Epithelial cell of esophagus (primary cell): ENCODE data around the gene HAVCR1.

Experiments used
- DNase-seq: peaks from one replicate; pipeline ENCODE4 v3.0.0; 2010; ENCODE audit warnings: low read depth
- H3K4me3 ChIP-seq: 2 replicates; pipeline ENCODE4 v1.5.1; 2011; ENCODE audit warnings: mild to moderate bottlenecking, low read length, control low read depth
- TF ChIP-seq, protein P1 (sequence below): IDR thresholded peaks from 2 replicates; pipeline ENCODE4 v1.5.1; 2011; ENCODE audit warnings: low read depth, mild to moderate bottlenecking, low read length, control low read depth, inconsistent platforms; ENCODE audit not compliant: insufficient read depth; ENCODE audit errors: missing control alignments

HAVCR1 gene

DNA sequence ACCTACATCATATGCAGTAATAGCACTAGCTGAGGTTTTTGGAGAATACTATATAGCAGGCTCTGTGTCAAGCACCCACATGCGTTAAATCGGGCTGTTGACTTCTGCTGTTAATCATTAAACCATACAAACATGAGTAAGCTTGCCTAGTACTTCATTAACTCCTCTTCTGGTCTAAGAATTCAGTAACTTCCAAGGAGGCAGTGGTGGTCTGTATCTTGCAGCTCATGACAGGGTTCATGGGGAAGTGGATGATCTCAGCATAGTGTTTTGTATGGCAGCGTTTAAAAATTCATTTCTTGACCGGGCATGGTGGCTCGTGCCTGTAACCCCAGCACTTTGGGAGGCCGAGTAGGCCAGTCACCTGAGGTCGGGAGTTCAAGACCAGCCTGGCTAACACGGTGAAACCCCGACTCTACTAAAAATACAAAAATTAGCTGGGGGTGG, at the start of gene HAVCR1:
Gene HAVCR1 (minus strand): TSS at position 24 of the 447 bp plus-strand sequence. CDS start 1,173 bp downstream, outside the sequence.
- TF ChIP-seq, protein P1, sequence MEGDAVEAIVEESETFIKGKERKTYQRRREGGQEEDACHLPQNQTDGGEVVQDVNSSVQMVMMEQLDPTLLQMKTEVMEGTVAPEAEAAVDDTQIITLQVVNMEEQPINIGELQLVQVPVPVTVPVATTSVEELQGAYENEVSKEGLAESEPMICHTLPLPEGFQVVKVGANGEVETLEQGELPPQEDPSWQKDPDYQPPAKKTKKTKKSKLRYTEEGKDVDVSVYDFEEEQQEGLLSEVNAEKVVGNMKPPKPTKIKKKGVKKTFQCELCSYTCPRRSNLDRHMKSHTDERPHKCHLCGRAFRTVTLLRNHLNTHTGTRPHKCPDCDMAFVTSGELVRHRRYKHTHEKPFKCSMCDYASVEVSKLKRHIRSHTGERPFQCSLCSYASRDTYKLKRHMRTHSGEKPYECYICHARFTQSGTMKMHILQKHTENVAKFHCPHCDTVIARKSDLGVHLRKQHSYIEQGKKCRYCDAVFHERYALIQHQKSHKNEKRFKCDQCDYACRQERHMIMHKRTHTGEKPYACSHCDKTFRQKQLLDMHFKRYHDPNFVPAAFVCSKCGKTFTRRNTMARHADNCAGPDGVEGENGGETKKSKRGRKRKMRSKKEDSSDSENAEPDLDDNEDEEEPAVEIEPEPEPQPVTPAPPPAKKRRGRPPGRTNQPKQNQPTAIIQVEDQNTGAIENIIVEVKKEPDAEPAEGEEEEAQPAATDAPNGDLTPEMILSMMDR: no peak
- DNase-seq: no peak
- H3K4me3 ChIP-seq: no peak within 1 kb of the TSS

DNA sequence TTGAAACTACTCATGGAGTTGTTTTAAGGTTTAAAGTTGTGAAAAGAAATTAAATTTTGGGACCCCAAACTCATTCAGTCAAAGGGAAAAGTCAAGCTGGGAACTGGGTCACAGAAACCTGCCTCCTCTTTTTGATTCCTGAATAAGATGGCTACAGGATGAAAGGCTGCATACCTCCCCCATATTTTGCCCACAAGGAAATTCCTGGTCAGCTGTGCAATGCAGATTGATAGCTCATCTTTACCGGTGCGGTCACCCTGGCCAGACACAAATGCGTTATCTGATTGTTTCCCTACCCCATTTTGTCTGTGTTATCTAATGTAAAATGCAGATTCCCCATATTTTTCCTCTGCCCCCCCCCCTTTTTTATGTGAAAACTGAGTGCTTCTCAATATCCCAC, 48.6 kb upstream of the HAVCR1 start:
- DNase-seq: no peak
- H3K4me3 ChIP-seq: no peak overlapping the region
- TF ChIP-seq, protein P1: no peak

DNA sequence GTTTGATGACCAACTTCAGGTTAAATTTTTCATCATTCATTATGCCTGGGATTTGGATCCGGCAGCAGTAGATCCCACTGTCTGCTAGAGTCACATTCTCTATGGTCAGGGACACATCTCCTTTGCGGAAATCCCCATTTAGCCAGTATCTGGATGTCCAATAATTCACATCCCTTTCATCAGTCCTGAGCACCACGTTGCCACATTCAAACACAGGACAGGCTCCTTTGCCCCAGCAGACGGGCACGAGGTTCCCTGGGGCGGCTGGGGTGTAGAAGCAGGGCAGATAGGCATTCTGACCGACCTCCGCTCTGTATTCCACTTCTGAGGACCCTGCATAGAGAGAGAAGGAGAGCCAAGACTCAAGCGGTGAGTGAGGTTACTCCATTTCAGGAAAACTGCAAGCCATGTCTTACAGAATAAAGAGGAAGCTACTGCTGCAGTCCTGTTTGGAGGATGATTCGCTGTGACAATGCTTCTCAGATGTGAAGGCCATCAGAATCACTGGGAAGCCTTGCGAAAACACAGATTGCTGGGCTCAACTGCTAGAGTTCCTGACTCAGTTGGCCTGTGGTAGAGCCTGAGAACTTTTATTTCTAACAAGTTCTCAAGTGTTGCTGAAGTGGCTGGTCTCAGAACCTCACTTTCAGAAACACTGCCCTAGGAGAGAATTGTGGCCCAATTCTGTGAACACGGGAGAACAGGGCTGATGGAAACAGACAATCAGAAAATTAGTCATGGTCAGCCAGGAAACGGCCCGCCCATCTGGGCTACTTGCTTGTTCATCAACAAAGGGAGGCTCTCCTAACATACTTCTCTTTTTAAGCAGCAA, 47.9 kb upstream of the HAVCR1 start:
- TF ChIP-seq, protein P1: no peak
- no peak overlapping the region for H3K4me3 ChIP-seq
- no peak for DNase-seq

DNA sequence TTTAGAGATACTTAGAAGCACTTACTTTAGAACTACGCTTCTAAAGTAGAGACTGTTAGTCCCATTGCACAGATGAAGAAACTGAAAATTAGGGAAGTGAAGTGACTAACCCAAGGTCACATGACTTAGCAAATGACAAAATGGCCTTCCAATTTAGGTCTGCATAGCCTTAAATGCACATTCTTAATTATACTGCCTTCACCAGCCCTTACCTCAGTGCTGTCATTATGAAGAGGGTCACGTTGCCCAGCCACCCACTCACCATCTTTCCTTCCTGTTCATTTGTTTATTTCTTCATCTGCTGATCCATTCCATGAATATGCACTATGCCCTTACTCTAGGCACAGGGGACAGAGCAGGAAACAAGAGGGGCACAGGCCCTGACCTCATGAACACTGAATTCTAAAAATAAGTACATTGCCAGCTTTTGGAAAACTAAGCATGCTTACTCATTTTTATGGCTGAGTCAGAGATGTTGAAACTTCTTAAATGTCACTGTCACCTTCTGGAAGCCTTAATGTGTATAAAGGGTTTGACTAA, 41.3 kb upstream of the HAVCR1 start:
- TF ChIP-seq, protein P1: no peak
- peak; percentile 3 for DNase-seq

DNA sequence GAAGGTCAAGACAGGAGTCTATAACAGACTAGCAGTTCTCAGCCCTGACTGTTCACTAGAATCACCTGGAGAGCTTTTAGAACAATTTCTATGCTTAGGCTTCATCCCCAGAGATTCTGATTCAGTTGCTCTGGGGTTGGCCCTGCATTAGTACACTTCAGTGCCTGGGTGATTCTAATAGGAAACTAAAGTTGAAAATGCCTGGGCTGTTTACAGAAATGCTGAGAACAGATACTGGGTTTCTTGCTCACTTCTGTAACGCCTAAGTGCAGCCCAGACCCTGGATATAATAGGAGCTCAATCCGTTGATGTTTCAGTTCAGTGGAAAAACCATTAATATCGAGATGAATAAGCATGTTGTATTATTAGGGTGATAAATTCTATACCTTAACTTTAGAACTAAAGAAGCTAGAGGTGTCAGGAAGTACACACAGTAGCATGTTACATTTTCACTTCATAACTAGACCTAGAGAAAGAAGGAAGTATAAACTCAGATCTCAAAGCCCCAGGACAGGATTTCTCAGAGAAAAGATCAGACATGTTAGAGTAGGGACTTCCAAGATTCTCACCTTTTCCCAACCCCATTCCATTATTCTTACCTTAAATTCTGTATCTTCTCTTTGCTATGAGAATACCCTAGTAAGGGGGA, 29.6 kb upstream of the HAVCR1 start:
- no peak for DNase-seq
- TF ChIP-seq, protein P1: no peak
- no peak overlapping the region for H3K4me3 ChIP-seq

More for the DNA sequence above, 41.3 kb upstream of the HAVCR1 start:
- H3K4me3 ChIP-seq: no peak overlapping the region

DNA sequence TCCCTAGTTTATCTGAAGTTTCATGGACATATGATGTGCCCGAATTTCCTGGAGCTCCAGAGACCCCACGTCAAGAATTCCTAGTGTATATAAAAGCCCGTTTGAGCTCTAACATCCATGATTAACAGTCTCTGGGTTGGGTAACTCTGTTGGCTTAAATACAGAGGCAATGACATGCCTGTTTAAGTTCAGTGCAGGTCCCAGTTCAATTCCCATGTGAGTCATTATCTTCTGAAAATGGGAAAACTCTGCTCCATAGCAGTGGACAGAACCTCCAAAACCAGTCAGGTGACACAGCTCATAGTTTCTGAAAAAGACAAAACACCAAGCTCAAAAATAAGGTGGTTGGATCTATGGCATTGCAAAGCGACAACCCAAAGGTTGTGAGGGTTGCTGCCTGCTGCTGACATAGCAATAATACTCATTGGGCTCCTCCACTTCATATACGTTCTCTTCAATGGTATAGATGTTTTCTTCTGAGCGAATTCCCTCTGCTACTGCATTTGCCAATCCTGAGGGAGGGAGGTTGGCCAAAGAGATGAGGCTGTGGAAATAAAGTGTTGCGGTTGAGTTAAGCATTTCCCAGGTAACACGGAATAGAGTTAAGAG, 27.9 kb upstream of the HAVCR1 start:
- no peak overlapping the region for H3K4me3 ChIP-seq
- DNase-seq: no peak
- TF ChIP-seq, protein P1: no peak
